K562 (cell line): ENCODE data around the gene RPL10A. TPM values are rescaled to one million over a fixed set of nuclear protein-coding genes. Genes with fewer than 3 reads are reported as not detected.

Source experiments
- ATAC-seq: fragments of 200-7000 bp; cut with Tn5 transposase; 3 replicates; pipeline ENCODE4 v1.9.1; 2020; ENCODE audit warnings: moderate library complexity
- BruUV-seq: library from RNA; stranded (reverse); fragments of 400-500 nt; replicated peaks from 2 replicates; lab custom pipeline; 2021; lab: Mats Ljungman, UMichigan
- CTCF ChIA-PET: fragments of 300-600 bp; formaldehyde crosslinking; extraction: SDS; loops from one replicate; lab custom pipeline; 2021; ENCODE audit warnings: low intra/inter-chr PET ratio; lab: Yijun Ruan, JAX
- POLR2A ChIA-PET: fragments of 300-600, 350-650 bp; sonication (Branson Sonifier 250); formaldehyde crosslinking; extraction: SDS; loops from one replicate; lab custom pipeline; 2021; ENCODE audit warnings: antibody characterized with exemption, inconsistent platforms; lab: Yijun Ruan, JAX
- DNase-seq, 4 experiments: peaks; one replicate each; pipeline versions ENCODE4 v3.0.0 to v3.0.0-alpha.2; 2011 to 2018; ENCODE audit warnings: low spot score in 3 of 4, mixed read lengths in 3 of 4; ENCODE audit errors: extremely low read depth in 1 of 4
- FAIRE-seq: peaks from 2 replicates; lab custom pipeline; 2011; peaks lifted over from hg19 to GRCh38; lab: Jason Lieb, UNC
- H2AFZ ChIP-seq: 2 replicates; pipeline ENCODE4 v1.6.0; 2011; ENCODE audit warnings: low read depth, low read length, control low read depth, inconsistent platforms
- H3K27ac ChIP-seq: fragments of 200-600 bp; 3 replicates; pipeline ENCODE4 v1.8.0; 2011; ENCODE audit warnings: low read depth, mild to moderate bottlenecking, control low read depth, inconsistent platforms, low read length, moderate library complexity, mixed read lengths; ENCODE audit errors: extremely low read depth
- H3K27me3 ChIP-seq, 2 experiments: fragments of 300-600 bp in 1 of 2; 2 replicates in 1 of 2; 3 replicates in 1 of 2; pipeline versions ENCODE4 v1.6.0 to v1.8.0; 2011; ENCODE audit warnings: inconsistent platforms in 2 of 2, low read length in 2 of 2, mild to moderate bottlenecking in 1 of 2, mixed read lengths in 1 of 2, moderate library complexity in 1 of 2; ENCODE audit not compliant: control insufficient read depth in 2 of 2, insufficient read depth in 2 of 2
- H3K36me3 ChIP-seq: fragments of 300-600 bp; 3 replicates; pipeline ENCODE4 v1.8.0; 2011; ENCODE audit warnings: mild to moderate bottlenecking, low read length, inconsistent platforms; ENCODE audit not compliant: control insufficient read depth, insufficient read depth
- H3K4me1 ChIP-seq, 2 experiments: fragments of 200-600 bp in 1 of 2; replicated peaks in 1 of 2; 2 replicates in 1 of 2; 3 replicates in 1 of 2; pipeline versions ENCODE4 v1.5.1 to v1.8.0; 2011; ENCODE audit warnings: inconsistent platforms in 2 of 2, low read length in 2 of 2, mild to moderate bottlenecking in 1 of 2, mixed read lengths in 1 of 2, moderate library complexity in 1 of 2; ENCODE audit not compliant: control insufficient read depth in 2 of 2, insufficient read depth in 2 of 2
- H3K4me2 ChIP-seq: 2 replicates; pipeline ENCODE4 v1.6.1; 2011; ENCODE audit warnings: low read length, control low read depth, inconsistent platforms, mixed read lengths; ENCODE audit not compliant: insufficient read depth
- H3K4me3 ChIP-seq: fragments of 200-600 bp; sonication (generic), shearing (Covaris generic); 2 replicates; pipeline ENCODE4 v1.5.1; 2016; ENCODE audit warnings: control low read depth, inconsistent platforms
- H3K79me2 ChIP-seq: fragments of 200-600 bp; 3 replicates; pipeline ENCODE4 v1.8.0; 2011; ENCODE audit warnings: low read length, inconsistent platforms; ENCODE audit not compliant: control insufficient read depth, insufficient read depth
- H3K9ac ChIP-seq, 2 experiments: 2 replicates each; pipeline versions ENCODE4 v1.6.0 to v1.6.1; 2011; ENCODE audit warnings: low read depth in 2 of 2, low read length in 2 of 2, control low read depth in 1 of 2, inconsistent platforms in 1 of 2, mild to moderate bottlenecking in 1 of 2, mixed read lengths in 1 of 2; ENCODE audit not compliant: insufficient read depth in 1 of 2
- H3K9me1 ChIP-seq: one replicate; pipeline ENCODE4 v1.6.0; 2011; ENCODE audit warnings: inconsistent platforms, mild to moderate bottlenecking, low read length, moderate library complexity; ENCODE audit not compliant: control insufficient read depth, insufficient read depth
- H3K9me3 ChIP-seq: replicated peaks from 2 replicates; pipeline ENCODE4 v1.5.1; 2011; ENCODE audit warnings: low read depth, low read length, inconsistent platforms; ENCODE audit not compliant: control insufficient read depth, insufficient read depth
- H4K20me1 ChIP-seq: replicated peaks from 2 replicates; pipeline ENCODE4 v1.6.1; 2011; ENCODE audit warnings: low read length, inconsistent platforms, mixed read lengths; ENCODE audit not compliant: control insufficient read depth, insufficient read depth
- CHD1 ChIP-seq: fragments of 200-600 bp; sonication (generic); IDR thresholded peaks from one replicate; pipeline ENCODE4 v1.6.1; 2012; ENCODE audit warnings: mild to moderate bottlenecking, moderate library complexity, low read length, inconsistent platforms
- ELF2 ChIP-seq: fragments of 250-450 bp; sonication (Bioruptor Pico); IDR thresholded peaks from 2 replicates; pipeline ENCODE4 v1.5.0; 2021; ENCODE audit warnings: mild to moderate bottlenecking
- ERF ChIP-seq: fragments of 450-650 bp; formaldehyde crosslinking; IDR thresholded peaks from 2 replicates; pipeline ENCODE4 v1.4.0; 2020; ENCODE audit warnings: mild to moderate bottlenecking, mixed read lengths
- EZH2 ChIP-seq: IDR thresholded peaks from 2 replicates; pipeline ENCODE4 v1.6.1; 2012; ENCODE audit warnings: low read depth, mild to moderate bottlenecking, inconsistent platforms, low read length, borderline replicate concordance
- HDGF ChIP-seq: fragments of 450-650 bp; IDR thresholded peaks from 2 replicates; pipeline ENCODE4 v1.6.1; 2016
- HMG20A ChIP-seq: fragments of 450-650 bp; formaldehyde crosslinking; conservative IDR thresholded peaks from 2 replicates; pipeline ENCODE4 v1.4.0; 2020; ENCODE audit warnings: mild to moderate bottlenecking, mixed read lengths
- IFI16 ChIP-seq: fragments of 250-450 bp; sonication (Bioruptor Pico); IDR thresholded peaks from 2 replicates; pipeline ENCODE4 v2.1.2; 2022; ENCODE audit warnings: mild to moderate bottlenecking, inconsistent platforms
- MAFG ChIP-seq: fragments of 450-650 bp; conservative IDR thresholded peaks from 2 replicates; pipeline ENCODE4 v1.6.1; 2016; ENCODE audit warnings: missing genetic modification characterization, missing compliant biosample characterization
- MEF2A ChIP-seq: IDR thresholded peaks from 2 replicates; pipeline ENCODE4 v1.6.1; 2011; ENCODE audit warnings: low read depth, mild to moderate bottlenecking, low read length, moderate library complexity; ENCODE audit not compliant: control insufficient read depth
- MIER1 ChIP-seq: fragments of 450-650 bp; IDR thresholded peaks from 2 replicates; pipeline ENCODE4 v1.6.1; 2016; ENCODE audit warnings: antibody characterized with exemption, mild to moderate bottlenecking, low read depth
- NFE2 ChIP-seq: IDR thresholded peaks from 2 replicates; pipeline ENCODE4 v1.6.1; 2014; ENCODE audit warnings: antibody characterized with exemption, low read depth
- PML ChIP-seq: IDR thresholded peaks from 2 replicates; pipeline ENCODE4 v1.6.1; 2012; ENCODE audit warnings: low read length, inconsistent platforms
- POLR2G ChIP-seq: fragments of 200-400 bp; formaldehyde crosslinking; IDR thresholded peaks from 2 replicates; pipeline ENCODE4 v1.6.1; 2017; ENCODE audit warnings: low read depth, mild to moderate bottlenecking, antibody characterized with exemption, low read length, moderate library complexity
- SAFB2 ChIP-seq: fragments of 200-400 bp; formaldehyde crosslinking; IDR thresholded peaks from 2 replicates; pipeline ENCODE4 v1.6.1; 2018; ENCODE audit warnings: borderline replicate concordance, low read length, low read depth, moderate library complexity; ENCODE audit not compliant: severe bottlenecking
- TAL1 ChIP-seq: fragments of 450-650 bp; IDR thresholded peaks from 2 replicates; pipeline ENCODE4 v1.6.1; 2016; ENCODE audit warnings: mild to moderate bottlenecking
- TBL1XR1 ChIP-seq, 2 experiments: IDR thresholded peaks; 2 replicates each; pipeline ENCODE4 v1.6.1; 2012; ENCODE audit warnings: improper control_type of control experiment in 2 of 2, low read length in 2 of 2, mild to moderate bottlenecking in 1 of 2
- ZC3H8 ChIP-seq: fragments of 450-650 bp; IDR thresholded peaks from 2 replicates; pipeline ENCODE4 v1.6.1; 2017
- ZNF239 ChIP-seq: fragments of 250-450 bp; sonication (Bioruptor Pico); IDR thresholded peaks from 2 replicates; pipeline ENCODE4 v1.4.0; 2020; ENCODE audit warnings: mild to moderate bottlenecking
- ZNF512 ChIP-seq: IDR thresholded peaks from 2 replicates; pipeline ENCODE4 v1.6.1; 2016; ENCODE audit warnings: missing genetic modification characterization, missing compliant biosample characterization
- ZNF518B ChIP-seq: fragments of 250-450 bp; sonication (Bioruptor Pico); IDR thresholded peaks from 2 replicates; pipeline ENCODE4 v1.5.0; 2021; ENCODE audit warnings: mild to moderate bottlenecking, moderate library complexity
- WGBS: fragments of 100-300 bp; shearing (Covaris generic); methylation state at CpG from one replicate; pipeline ENCODE4 v1.1.6; 2016; ENCODE audit warnings: low coverage, mixed read lengths; ENCODE audit not compliant: insufficient coverage; ENCODE audit errors: missing lambda C conversion rate; 5-methylcytosine and 5-hydroxymethylcytosine counted together
- in situ Hi-C: fragments of 300-500 bp; cut with MboI; formaldehyde crosslinking; loops from 4 replicates; pipeline ENCODE4 v1.15.0; 2018; ENCODE audit warnings: inconsistent platforms, mixed read lengths
- intact Hi-C: fragments of 100-400 bp; cut with micrococcal nuclease; formaldehyde crosslinking; loops from 2 replicates; pipeline ENCODE4 v1.14.2; 2022
- polyA plus RNA-seq, 8 experiments: library from polyadenylated mRNA; depleted of rRNA in 4 of 8; stranded (reverse) in 5 of 8; unstranded in 3 of 8; fragments of >200 nt; fragmentation: Nextera tagmentation in 2 of 8; fragmentation: Illumina TruSeq in 1 of 8; extraction: Ambion mirVana in 2 of 8; extraction: Trizol in 1 of 8; gene quantifications; 2 replicates each; pipeline versions ENCODE4 v1.2.1 to v1.2.3, GENCODE V29; 2011 to 2014; ENCODE audit warnings: inconsistent platforms in 1 of 8, missing spikeins in 1 of 8
- total RNA-seq, 7 experiments: library from RNA; depleted of rRNA in 6 of 7; stranded (reverse); fragments of >200 nt in 6 of 7; fragmentation: Illumina TruSeq in 2 of 7; extraction: Trizol in 2 of 7; gene quantifications; 2 replicates each; pipeline versions ENCODE4 v1.2.1 to v1.2.3, GENCODE V29; 2011 to 2021; ENCODE audit warnings: low replicate concordance in 1 of 7

Gene RPL10A
- total and polyA plus RNA-seq, 9 of the 15 experiments (the other 6 are each of a cell fraction or from before 2014, with no cell fraction given) = 1,589 to 3,237 (median 2,116) TPM

- Histone ChIP-seq H2AFZ (no peak overlapping the region), H3K36me3 (no peaks in the 10 kb centered on the region), H3K4me1 (peaks cover 0 to 16% of the 10 kb centered on the region in 2 experiments; a peak in 2 of 5 replicates), H3K9ac (no peak overlapping the region), H3K9me3 (no peaks in the 10 kb centered on the region), H4K20me1 (peaks cover 7% of the 10 kb centered on the region; the same call in 1 of the 2 replicates), H3K27ac (no peak overlapping the region), H3K27me3 (peaks cover 47 to 73% of the 10 kb centered on the region in 2 experiments), H3K9me1 (no peaks in the 10 kb centered on the region), H3K4me3 (no peak overlapping the region), H3K79me2 (no peaks in the 10 kb centered on the region), H3K4me2 (no peak overlapping the region)
- ChIA-PET POLR2A (interaction anchor here (1.1 to 3.5 kb wide), 4 partner anchors 11 to 37 kb away, joined by 3 to 20 read pairs (median 4); partner anchors contain the start of gene TEAD3), CTCF (no interaction called here)
- peak; percentile 58 for FAIRE-seq
- whole genome bisulfite sequencing = 4% methylated on average over 2 of the region's 2 CpGs
- no peak for DNase-seq
- no TSS peak for BruUV-seq
- in situ Hi-C loops = no loop called here
- TF ChIP-seq IFI16 (CRISPR knock-in tag) (no peak), MEF2A (no peak), NFE2 (no peak), ZNF518B (CRISPR knock-in tag) (no peak), HDGF (no peak), TAL1 (no peak), MAFG (tag) (no peak), MIER1 (no peak), EZH2 (no peak), SAFB2 (no peak), ZNF239 (CRISPR knock-in tag) (no peak), CHD1 (no peak), ZC3H8 (no peak), POLR2G (no peak), ERF (CRISPR knock-in tag) (no peak), ZNF512 (tag) (no peak), HMG20A (CRISPR knock-in tag) (no peak), PML (no peak), TBL1XR1 (IDR thresholded peaks at IDR 0.05; ENCODE audit: low read length in 2 of 2) (no peak), ELF2 (CRISPR knock-in tag) (no peak)
- intact Hi-C loops = no loop called here
- no peak for ATAC-seq
Measured at GRCh38 chr6:35508027-35508426, 39.8 kb downstream of the RPL10A start.
